Mesodermal cell (in vitro differentiated cells): ENCODE data around the gene SEC61A1.

ENCODE experiments used
- H3K27ac ChIP-seq: 2 replicates; pipeline ENCODE4 v1.7.0; 2013; ENCODE audit warnings: mild to moderate bottlenecking, low read depth, low read length, moderate library complexity; ENCODE audit not compliant: severe bottlenecking
- H3K36me3 ChIP-seq: 2 replicates; pipeline ENCODE4 v1.7.1; 2013; ENCODE audit warnings: mild to moderate bottlenecking, low read length, moderate library complexity; ENCODE audit not compliant: control insufficient read depth, insufficient read depth
- H3K4me1 ChIP-seq: one replicate; pipeline ENCODE4 v1.7.1; 2013; ENCODE audit warnings: mild to moderate bottlenecking, low read length; ENCODE audit not compliant: insufficient read depth, control insufficient read depth, poor library complexity, severe bottlenecking
- H3K4me3 ChIP-seq: 2 replicates; pipeline ENCODE4 v1.7.0; 2013; ENCODE audit warnings: low read length, control low read depth, mild to moderate bottlenecking; ENCODE audit not compliant: insufficient read depth, poor library complexity, severe bottlenecking; ENCODE audit errors: extremely low read depth
- H3K9me3 ChIP-seq: 2 replicates; pipeline ENCODE4 v1.7.1; 2013; ENCODE audit warnings: mild to moderate bottlenecking, low read length, moderate library complexity; ENCODE audit not compliant: control insufficient read depth
- WGBS, 2 experiments: methylation state at CpG; one replicate each; pipeline ENCODE4 v1.1.5; 2013; ENCODE audit warnings: missing lambda C conversion rate in 2 of 2; ENCODE audit not compliant: insufficient coverage in 2 of 2; 5-methylcytosine and 5-hydroxymethylcytosine counted together

Gene SEC61A1

DNA sequence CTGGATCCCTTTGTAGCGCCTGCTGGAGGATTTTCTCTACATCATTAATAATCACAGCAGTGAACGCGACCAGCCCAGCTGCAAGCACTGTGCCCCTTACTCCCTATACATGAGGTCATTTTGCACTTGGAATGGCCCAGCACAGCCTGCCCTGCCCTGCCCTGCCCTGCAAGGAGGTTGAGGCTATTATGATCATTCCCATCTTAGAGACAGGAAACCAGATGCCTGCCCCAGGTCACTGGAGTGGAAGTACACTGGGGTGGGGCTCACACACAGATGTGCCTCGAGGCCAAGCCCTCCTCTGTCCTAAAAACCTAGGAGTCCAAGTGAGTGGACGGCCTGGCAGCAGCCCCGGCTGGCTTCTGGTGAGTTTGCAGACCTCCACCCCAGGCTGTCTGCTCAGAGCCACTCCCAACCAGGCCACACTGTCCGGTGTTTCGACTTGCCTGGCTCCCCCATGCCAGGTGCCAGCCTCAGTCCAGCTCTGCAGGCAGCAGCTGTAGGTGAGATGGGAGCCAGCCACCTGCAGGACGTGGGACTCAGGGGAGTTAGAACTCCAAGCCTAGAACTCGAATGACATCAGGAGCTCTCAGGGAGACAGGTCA, 30.4 kb upstream of the SEC61A1 start:
- Histone ChIP-seq H3K4me1 (no peaks in the 10 kb centered on the region), H3K36me3 (no peaks in the 10 kb centered on the region), H3K9me3 (no peaks in the 10 kb centered on the region), H3K27ac (no peak overlapping the region), H3K4me3 (no peak overlapping the region)
- 78 to 87% methylated on average over 8 to 10 of the region's 10 CpGs for WGBS, 2 experiments

DNA sequence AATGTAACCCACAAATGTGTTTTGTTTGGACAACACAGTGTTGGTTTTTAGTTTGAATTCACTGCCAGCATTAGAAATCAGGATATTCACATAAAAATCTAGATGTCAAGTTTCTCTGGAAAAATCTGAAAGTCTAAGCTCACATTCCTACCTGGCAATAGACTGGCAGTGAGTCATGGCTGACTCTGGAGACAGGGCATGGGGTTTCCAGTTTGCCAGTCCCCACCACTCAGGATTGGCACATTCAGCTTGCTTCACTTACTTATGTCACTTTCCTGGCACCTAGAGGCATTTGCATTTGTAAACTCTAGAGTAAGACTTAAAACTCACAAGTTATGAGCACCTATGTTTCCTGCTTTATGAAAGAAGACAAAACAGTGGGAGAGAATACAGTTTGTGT, 19.1 kb upstream of the SEC61A1 start:
- Histone ChIP-seq H3K9me3 (no peaks in the 10 kb centered on the region), H3K27ac (no peak overlapping the region), H3K4me3 (no peak overlapping the region), H3K36me3 (no peaks in the 10 kb centered on the region), H3K4me1 (no peaks in the 10 kb centered on the region)

DNA sequence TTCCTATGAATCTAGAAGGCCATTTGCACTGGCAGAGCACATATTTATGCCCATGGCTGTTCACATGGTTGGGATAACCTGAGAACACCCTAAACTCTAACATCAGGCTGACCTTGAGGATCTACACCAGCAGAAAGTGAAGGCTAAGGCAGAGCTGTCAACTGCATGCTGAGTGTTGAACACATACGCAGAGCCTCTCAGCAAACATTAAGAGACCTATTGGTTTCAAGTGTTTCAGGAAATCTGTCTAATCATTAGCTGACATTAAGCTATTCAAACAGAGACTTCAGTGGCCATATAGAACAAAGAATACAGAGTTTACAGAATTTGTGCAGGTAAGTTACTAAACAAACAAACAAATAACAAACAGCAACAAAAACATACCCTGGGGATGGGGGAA, 16.1 kb upstream of the SEC61A1 start:
- no peaks in the 10 kb centered on the region for H3K4me1 ChIP-seq
- H3K36me3 ChIP-seq = no peaks in the 10 kb centered on the region
- no peak overlapping the region for H3K27ac ChIP-seq
- no peaks in the 10 kb centered on the region for H3K9me3 ChIP-seq
- WGBS, 2 experiments = 100% methylated on average over 1 of the region's 1 CpG; no CpG with 5 or more reads in 1 of the 2 experiments
- no peak overlapping the region for H3K4me3 ChIP-seq

DNA sequence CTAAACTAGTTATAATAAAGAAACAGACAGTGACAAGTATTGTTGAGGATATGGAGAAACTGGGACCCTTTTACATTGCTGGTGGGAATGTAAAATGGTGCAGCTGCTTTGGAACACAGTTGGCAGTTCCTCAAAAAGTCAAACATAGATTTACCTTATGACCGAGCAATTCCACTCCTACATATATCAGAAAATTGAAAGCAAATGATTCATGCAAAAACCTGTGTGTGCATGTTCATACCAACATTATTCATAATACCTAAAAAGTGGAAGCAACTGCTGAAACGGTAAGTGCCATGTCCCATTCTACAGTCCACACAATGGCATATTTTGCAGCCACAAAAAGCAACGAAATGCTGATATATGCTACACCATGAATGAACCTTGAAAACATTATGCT, 12.2 kb upstream of the SEC61A1 start:
- WGBS, 2 experiments = 60 to 100% methylated on average over 1 of the region's 3 CpGs
- no peaks in the 10 kb centered on the region for H3K4me1 ChIP-seq
- no peaks in the 10 kb centered on the region for H3K36me3 ChIP-seq
- no peaks in the 10 kb centered on the region for H3K9me3 ChIP-seq
- no peak overlapping the region for H3K27ac ChIP-seq
- no peak overlapping the region for H3K4me3 ChIP-seq

DNA sequence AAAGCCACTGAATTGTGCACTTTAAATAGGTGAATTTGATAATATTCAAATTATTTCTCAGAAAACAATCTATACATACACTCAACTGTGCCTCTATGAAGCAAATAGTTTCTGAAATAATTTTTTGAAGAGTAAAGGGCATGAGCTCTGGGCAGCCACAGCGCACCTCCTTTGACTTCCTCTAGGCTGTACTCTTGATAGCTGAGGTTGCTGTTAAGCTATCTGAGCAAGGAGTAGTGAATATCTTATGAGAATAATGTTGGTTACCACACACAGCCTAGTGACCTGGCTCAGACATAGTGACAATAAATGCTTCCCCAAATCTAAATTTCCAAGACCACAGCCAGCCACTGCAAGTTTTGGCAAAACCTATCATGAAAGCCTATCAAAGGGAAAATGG, 11.6 kb upstream of the SEC61A1 start:
- no CpG with 5 or more reads among the region's 1 CpG for WGBS, 2 experiments
- no peak overlapping the region for H3K27ac ChIP-seq
- no peaks in the 10 kb centered on the region for H3K36me3 ChIP-seq
- no peaks in the 10 kb centered on the region for H3K9me3 ChIP-seq
- no peak overlapping the region for H3K4me3 ChIP-seq
- no peaks in the 10 kb centered on the region for H3K4me1 ChIP-seq

DNA sequence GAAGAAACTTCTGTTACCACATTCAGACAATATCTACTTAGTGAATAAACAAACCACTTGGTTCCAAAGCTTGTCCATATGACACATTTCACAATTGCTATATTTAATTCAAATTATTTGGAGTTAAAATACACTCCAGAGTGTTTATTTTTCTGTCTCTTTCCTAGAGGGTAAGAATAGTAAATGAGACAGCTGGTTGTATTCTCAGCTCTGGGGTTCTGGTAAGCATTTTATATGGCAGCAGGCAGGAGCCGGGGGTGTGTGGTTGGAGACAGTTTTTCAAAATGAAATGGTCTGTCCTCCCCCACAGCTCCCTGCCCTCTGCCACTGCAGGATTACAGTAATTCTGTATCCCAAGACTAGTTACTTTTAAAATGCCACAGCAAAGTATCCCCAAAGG, 10.9 kb upstream of the SEC61A1 start:
- Histone ChIP-seq H3K9me3 (no peaks in the 10 kb centered on the region), H3K4me3 (no peak overlapping the region), H3K36me3 (no peaks in the 10 kb centered on the region), H3K27ac (no peak overlapping the region), H3K4me1 (no peaks in the 10 kb centered on the region)
- no CpG with 5 or more reads among the region's 1 CpG for WGBS, 2 experiments

DNA sequence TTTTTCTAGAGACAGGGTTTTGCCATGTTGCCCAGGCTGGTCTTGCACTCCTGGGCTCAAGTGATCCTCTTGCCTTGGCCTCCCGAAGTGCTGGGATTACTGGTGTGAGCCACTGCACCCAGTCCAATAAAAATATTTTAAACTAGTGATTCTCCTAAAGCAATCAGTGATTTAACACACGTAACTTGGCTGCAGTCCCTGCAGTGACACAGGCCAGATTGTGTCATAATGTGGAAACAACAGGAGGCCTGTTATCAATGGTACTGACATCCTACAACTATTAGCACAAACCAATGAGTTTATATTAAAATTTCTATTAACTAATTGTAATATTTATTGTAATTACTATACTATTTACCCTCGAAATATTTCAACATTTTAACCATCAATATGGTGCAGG, 1.6 kb upstream of the SEC61A1 start:
- Histone ChIP-seq H3K36me3 (peaks cover 27% of the 10 kb centered on the region), H3K4me3 (no peak overlapping the region), H3K4me1 (peaks cover 14% of the 10 kb centered on the region), H3K9me3 (no peaks in the 10 kb centered on the region), H3K27ac (no peak overlapping the region)
- WGBS, 2 experiments = 100% methylated on average over 2 of the region's 3 CpGs; no CpG with 5 or more reads in 1 of the 2 experiments

DNA sequence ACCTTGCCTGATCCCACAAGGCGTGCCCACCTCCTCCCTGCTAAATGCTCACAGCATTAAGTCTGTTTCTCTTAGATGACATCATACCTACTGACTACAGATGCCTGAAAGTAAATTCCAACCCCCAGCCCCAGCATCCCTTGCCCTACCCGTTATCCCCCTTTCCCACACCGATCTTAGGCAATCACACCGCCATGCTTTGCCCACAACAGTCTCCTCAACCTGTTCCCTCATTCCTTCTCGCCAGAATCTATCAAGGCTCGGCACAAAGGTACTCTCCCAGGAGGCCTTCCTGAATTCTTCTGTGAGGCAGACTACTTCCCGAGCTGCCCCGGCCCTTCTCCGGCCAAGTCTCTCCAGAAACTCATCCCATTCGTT, 789 bp upstream of the SEC61A1 start:
- 12 to 17% methylated on average over 10 of the region's 10 CpGs for WGBS, 2 experiments
- Histone ChIP-seq H3K4me1 (peaks cover 14% of the 10 kb centered on the region), H3K9me3 (no peaks in the 10 kb centered on the region), H3K36me3 (peaks cover 34% of the 10 kb centered on the region), H3K4me3 (peak overlapping the region; percentile 89), H3K27ac (peak overlapping the region; percentile 83)

DNA sequence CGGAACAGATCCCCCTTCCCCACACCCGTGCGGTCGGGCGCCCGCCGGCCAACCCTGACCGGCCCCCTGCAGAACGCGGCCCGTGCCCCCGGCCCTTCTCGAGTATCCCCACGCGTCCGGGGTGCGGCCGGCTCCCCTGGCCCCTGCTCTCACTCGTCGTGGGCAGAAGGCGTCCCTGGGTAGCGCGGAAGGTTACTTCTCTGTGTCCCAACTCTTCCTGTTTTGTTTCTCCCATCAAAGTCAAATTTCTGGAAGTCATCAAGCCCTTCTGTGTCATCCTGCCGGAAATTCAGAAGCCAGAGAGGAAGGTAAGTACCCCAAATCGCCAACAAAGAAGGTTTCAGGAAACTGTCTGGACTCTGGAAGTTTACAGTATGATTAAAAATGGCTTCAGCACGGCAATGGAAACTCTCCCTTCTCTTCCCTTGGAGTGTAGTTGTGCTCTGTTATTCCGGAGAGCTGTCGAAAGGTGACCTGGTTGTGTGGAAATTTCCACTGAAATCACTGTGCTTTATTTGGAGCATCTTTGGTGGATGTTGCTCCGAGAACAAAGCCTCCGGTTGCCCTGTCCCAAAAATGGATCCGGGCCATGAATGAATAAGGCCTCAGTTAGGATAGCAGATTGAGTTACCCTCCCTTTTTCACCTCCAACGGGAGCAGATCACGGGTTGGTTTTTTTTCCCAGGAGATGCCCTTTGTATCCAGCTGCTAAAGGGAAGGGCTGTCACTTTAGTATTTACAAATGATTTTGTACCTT, 536 bp downstream of the SEC61A1 start:
- peak overlapping the region; percentile 85 for H3K27ac ChIP-seq

DNA sequence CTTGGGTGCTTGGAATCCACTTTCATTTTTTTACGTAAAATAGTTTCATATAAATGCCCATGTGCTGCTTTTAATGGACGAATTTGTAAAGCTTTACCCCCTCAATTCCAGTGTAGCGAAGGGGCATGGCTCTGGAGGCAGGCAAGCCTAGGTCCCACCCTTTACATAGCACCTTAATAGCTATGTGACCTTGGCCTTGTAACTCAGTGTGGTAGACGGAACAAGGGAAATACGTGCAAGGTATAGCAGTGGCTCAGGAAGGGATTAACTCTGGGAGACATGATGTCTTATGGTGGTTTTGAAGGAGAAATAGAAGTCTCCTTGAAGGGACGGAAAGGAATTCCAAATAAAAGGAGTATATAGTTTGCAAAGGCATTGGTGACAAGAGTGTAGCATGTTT, 1.4 kb downstream of the SEC61A1 start:
- Histone ChIP-seq H3K27ac (no peak overlapping the region), H3K4me3 (peak overlapping the region; percentile 89), H3K36me3 (peaks cover 56% of the 10 kb centered on the region), H3K9me3 (no peaks in the 10 kb centered on the region), H3K4me1 (peaks cover 14% of the 10 kb centered on the region)
- 88 to 89% methylated on average over 2 to 3 of the region's 6 CpGs for WGBS, 2 experiments

More for the DNA sequence above, 536 bp downstream of the SEC61A1 start:
- H3K4me1 ChIP-seq = peaks cover 14% of the 10 kb centered on the region
- H3K36me3 ChIP-seq = peaks cover 48% of the 10 kb centered on the region
- peak overlapping the region; percentile 89 for H3K4me3 ChIP-seq
- no peaks in the 10 kb centered on the region for H3K9me3 ChIP-seq
- 2 to 5% methylated on average over 24 to 25 of the region's 33 CpGs for WGBS, 2 experiments

DNA sequence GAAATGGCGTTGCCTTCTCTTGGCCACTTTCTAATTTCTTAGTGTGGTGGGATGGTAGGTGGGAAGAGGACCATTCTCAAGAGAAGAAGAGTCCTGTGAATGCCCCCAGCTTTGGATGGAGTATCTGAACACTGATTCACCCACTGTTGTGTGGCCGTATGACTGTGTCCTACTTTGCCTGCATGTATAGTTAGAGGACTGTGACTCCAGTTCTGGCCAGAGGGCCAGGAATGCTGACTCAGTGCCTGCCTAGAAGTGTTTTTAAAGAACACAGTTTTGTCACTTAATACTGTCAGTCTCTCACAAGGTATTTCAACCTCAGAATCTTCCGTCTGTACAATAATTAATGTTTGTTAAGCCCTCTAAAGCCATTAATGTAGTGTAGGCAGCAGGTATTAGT, 2.1 kb downstream of the SEC61A1 start:
- WGBS, 2 experiments = 50 to 78% methylated on average over 1 of the region's 3 CpGs
- H3K9me3 ChIP-seq = no peaks in the 10 kb centered on the region
- peaks cover 64% of the 10 kb centered on the region for H3K36me3 ChIP-seq
- H3K4me3 ChIP-seq = peak overlapping the region; percentile 89
- H3K4me1 ChIP-seq = peaks cover 14% of the 10 kb centered on the region
- no peak overlapping the region for H3K27ac ChIP-seq
